Aorta (tissue), 5 donors: ENCODE data around the gene MYCBPAP. TPM values are rescaled to one million over a fixed set of nuclear protein-coding genes. Genes with fewer than 3 reads are reported as not detected.

Source experiments
- ATAC-seq: fragments of 200-7000 bp; cut with Tn5 transposase; one replicate; pipeline ENCODE4 v1.9.1; 2022; ENCODE audit warnings: moderate library complexity; ENCODE audit not compliant: low FRiP score
- DNase-seq, 2 donors: peaks; one replicate each; pipeline ENCODE4 v3.0.0-alpha.2; 2020
- H3K27ac ChIP-seq, 2 donors: one replicate each; pipeline ENCODE4 v1.5.1; 2013; ENCODE audit warnings: low read length in 2 of 2, mild to moderate bottlenecking in 2 of 2, moderate library complexity in 2 of 2, control low read depth in 1 of 2, inconsistent platforms in 1 of 2, low read depth in 1 of 2
- H3K27me3 ChIP-seq, 2 donors: one replicate each; pipeline ENCODE4 v1.6.1; 2013; ENCODE audit warnings: control low read depth in 1 of 2, low read length in 1 of 2, mild to moderate bottlenecking in 1 of 2, moderate library complexity in 1 of 2; ENCODE audit not compliant: insufficient read depth in 2 of 2, control insufficient read depth in 1 of 2
- H3K36me3 ChIP-seq, 2 donors: one replicate each; pipeline ENCODE4 v1.6.1; 2013; ENCODE audit warnings: control low read depth in 1 of 2, low read length in 1 of 2, mild to moderate bottlenecking in 1 of 2; ENCODE audit not compliant: insufficient read depth in 2 of 2, control insufficient read depth in 1 of 2
- H3K4me1 ChIP-seq, 2 donors: one replicate each; pipeline ENCODE4 v1.6.1; 2013; ENCODE audit warnings: low read length in 2 of 2, control low read depth in 1 of 2, mild to moderate bottlenecking in 1 of 2, moderate library complexity in 1 of 2; ENCODE audit not compliant: insufficient read depth in 2 of 2, control insufficient read depth in 1 of 2
- H3K4me3 ChIP-seq, 2 donors: one replicate each; pipeline ENCODE4 v1.5.1; 2013; ENCODE audit warnings: low read length in 2 of 2, control low read depth in 1 of 2, mild to moderate bottlenecking in 1 of 2
- H3K9me3 ChIP-seq: one replicate; pipeline ENCODE4 v1.6.1; 2013; ENCODE audit warnings: mild to moderate bottlenecking, low read length; ENCODE audit not compliant: control insufficient read depth
- WGBS, 2 donors: extraction: QIAGEN DNeasy Blood & Tissue Kit; methylation state at CpG; one replicate each; pipeline ENCODE4 v1.1.7; 2013; 5-methylcytosine and 5-hydroxymethylcytosine counted together
- intact Hi-C, 2 donors: fragments of 100-400 bp; cut with DNase I; formaldehyde crosslinking; loops; one replicate each; pipeline versions ENCODE4 v1.14.2 to v1.15.0; 2022
- polyA plus RNA-seq, 2 donors: library from polyadenylated mRNA; stranded (reverse); fragments of 200-250 nt; gene quantifications; one replicate each; pipeline ENCODE4 v1.2.3, GENCODE V29; 2013
- total RNA-seq, 2 donors: library from RNA; stranded (reverse); fragmentation: NEBNext Ultra II Directional; extraction: Animal tissue kit (Norgen Biotek cat#: 25700); gene quantifications; one replicate each; pipeline ENCODE4 v1.2.1, GENCODE V29; 2021
- donor health status: healthy with polysubstance abuse.
- donor health status: Bipolar disorder and iron deficiency.
- donor health status: DM: no; HTN: no; CAD: no.
- donor health status: DM: no; HTN: no; CAD: no.
- donor health status: DM: yes; HTN: yes; CAD: no.

The MYCBPAP gene
- total and polyA plus RNA-seq, 4 donors, result 0.77 to 1.8 (median 1.1) TPM

- H3K27ac ChIP-seq, result no peak overlapping the region
- WGBS, 2 donors, result 91 to 93% methylated on average over 4 of the region's 4 CpGs
These were observed 8.8 kb downstream of the MYCBPAP start for GRCh38 chr17:50517011-50517410.

GRCh38 chr17:50517504-50518383 lies 9.5 kb downstream of the MYCBPAP start:
- WGBS, 2 donors, result 80 to 83% methylated on average over 8 of the region's 8 CpGs
- ATAC-seq (no peak), DNase-seq (no peak)
- no peaks in the 10 kb centered on the region for H3K27me3 ChIP-seq
- H3K4me1 ChIP-seq, result no peaks in the 10 kb centered on the region
- H3K4me3 ChIP-seq, result no peak overlapping the region
- H3K27ac ChIP-seq, result no peak overlapping the region
- H3K36me3 ChIP-seq, result no peaks in the 10 kb centered on the region
- no peaks in the 10 kb centered on the region for H3K9me3 ChIP-seq
- intact Hi-C loops, result no loop called here

More at GRCh38 chr17:50517011-50517410, 8.8 kb downstream of the MYCBPAP start:
- no peak for ATAC-seq
- H3K4me1 ChIP-seq, result no peaks in the 10 kb centered on the region
- DNase-seq, result no peak
- intact Hi-C loops, result no loop called here
- no peaks in the 10 kb centered on the region for H3K27me3 ChIP-seq
- H3K9me3 ChIP-seq, result no peaks in the 10 kb centered on the region
- H3K36me3 ChIP-seq, result no peaks in the 10 kb centered on the region
- H3K4me3 ChIP-seq, result no peak overlapping the region

GRCh38 chr17:50518384-50519023 lies 10.3 kb downstream of the MYCBPAP start:
- no peak for ATAC-seq
- 85 to 89% methylated on average over 13 of the region's 13 CpGs for WGBS, 2 donors
- H3K27ac ChIP-seq, result no peak overlapping the region

GRCh38 chr17:50519141-50519834 lies 11.0 kb downstream of the MYCBPAP start:
- no peaks in the 10 kb centered on the region for H3K27me3 ChIP-seq
- 91 to 92% methylated on average over 8 of the region's 8 CpGs for WGBS, 2 donors
- H3K4me3 ChIP-seq, result no peak overlapping the region
- ATAC-seq (no peak), DNase-seq (no peak)
- no peaks in the 10 kb centered on the region for H3K4me1 ChIP-seq
- no peak overlapping the region for H3K27ac ChIP-seq
- H3K36me3 ChIP-seq, result no peaks in the 10 kb centered on the region
- no peaks in the 10 kb centered on the region for H3K9me3 ChIP-seq
- intact Hi-C loops, result no loop called here

More at GRCh38 chr17:50518384-50519023, 10.3 kb downstream of the MYCBPAP start:
- no peaks in the 10 kb centered on the region for H3K9me3 ChIP-seq
- no peak overlapping the region for H3K4me3 ChIP-seq
- no peaks in the 10 kb centered on the region for H3K4me1 ChIP-seq
- no peaks in the 10 kb centered on the region for H3K27me3 ChIP-seq
- DNase-seq, result no peak
- intact Hi-C loops, result no loop called here
- no peaks in the 10 kb centered on the region for H3K36me3 ChIP-seq

- Histone ChIP-seq H3K27me3 (no peaks in the 10 kb centered on the region), H3K4me1 (no peaks in the 10 kb centered on the region), H3K9me3 (no peaks in the 10 kb centered on the region), H3K4me3 (no peak overlapping the region), H3K36me3 (no peaks in the 10 kb centered on the region), H3K27ac (no peak overlapping the region)
- intact Hi-C loops, result no loop called here
- DNase-seq (no peak), ATAC-seq (no peak)
- WGBS, 2 donors, result 88 to 90% methylated on average over 2 of the region's 2 CpGs
These were observed 12.2 kb downstream of the MYCBPAP start for GRCh38 chr17:50520483-50520882.

GRCh38 chr17:50521514-50521913 lies 13.3 kb downstream of the MYCBPAP start:
- no peak overlapping the region for H3K27ac ChIP-seq
- ATAC-seq, result no peak
- no peaks in the 10 kb centered on the region for H3K36me3 ChIP-seq
- no peaks in the 10 kb centered on the region for H3K27me3 ChIP-seq
- no peaks in the 10 kb centered on the region for H3K4me1 ChIP-seq
- 76 to 86% methylated on average over 2 of the region's 2 CpGs for WGBS, 2 donors
- H3K4me3 ChIP-seq, result no peak overlapping the region
- DNase-seq, result no peak
- intact Hi-C loops, result no loop called here
- H3K9me3 ChIP-seq, result no peaks in the 10 kb centered on the region

GRCh38 chr17:50522766-50523165 lies 14.5 kb downstream of the MYCBPAP start:
- Histone ChIP-seq H3K27me3 (no peaks in the 10 kb centered on the region), H3K36me3 (no peaks in the 10 kb centered on the region), H3K27ac (no peak overlapping the region), H3K4me1 (no peaks in the 10 kb centered on the region), H3K9me3 (no peaks in the 10 kb centered on the region), H3K4me3 (no peak overlapping the region)
- no peak for DNase-seq
- ATAC-seq, result no peak
- intact Hi-C loops, result no loop called here
- 92 to 93% methylated on average over 10 of the region's 10 CpGs for whole genome bisulfite sequencing, 2 donors

- DNase-seq (no peak), ATAC-seq (no peak)
These were observed 15.0 kb downstream of the MYCBPAP start for GRCh38 chr17:50523208-50523607.

More at GRCh38 chr17:50523208-50523607, 15.0 kb downstream of the MYCBPAP start:
- intact Hi-C loops, result no loop called here
- no peaks in the 10 kb centered on the region for H3K4me1 ChIP-seq
- H3K9me3 ChIP-seq, result no peaks in the 10 kb centered on the region
- H3K27me3 ChIP-seq, result no peaks in the 10 kb centered on the region
- no peaks in the 10 kb centered on the region for H3K36me3 ChIP-seq
- WGBS, 2 donors, result 89 to 90% methylated on average over 2 of the region's 2 CpGs
- no peak overlapping the region for H3K4me3 ChIP-seq
- H3K27ac ChIP-seq, result no peak overlapping the region
